Endothelial cell of umbilical vein (primary cell): ENCODE measurements around the gene LTBP1.

ENCODE experiments used
- EZH2 ChIP-seq: IDR thresholded peaks from 2 replicates; pipeline ENCODE4 v1.6.1; 2012; ENCODE audit warnings: borderline replicate concordance, low read depth, mild to moderate bottlenecking, moderate library complexity, low read length, inconsistent platforms; ENCODE audit not compliant: severe bottlenecking
- FOS ChIP-seq: IDR thresholded peaks from 2 replicates; pipeline ENCODE4 v1.6.1; 2011; ENCODE audit warnings: mild to moderate bottlenecking, low read length, moderate library complexity, borderline replicate concordance; ENCODE audit not compliant: insufficient read depth
- MAX ChIP-seq: IDR thresholded peaks from 2 replicates; pipeline ENCODE4 v1.6.1; 2011; ENCODE audit not compliant: insufficient read depth, insufficient read length
- MYC ChIP-seq: IDR thresholded peaks from one replicate; pipeline ENCODE4 v1.6.1; 2011; ENCODE audit warnings: mild to moderate bottlenecking, low read depth, low read length
- POLR2A ChIP-seq: IDR thresholded peaks from 2 replicates; pipeline ENCODE4 v1.6.1; 2012; ENCODE audit warnings: low read depth, mild to moderate bottlenecking, control low read depth, low read length
- TF ChIP-seq, protein P1 (sequence below), 2 donors: IDR thresholded peaks; 1 replicate in 1 of 2; 2 replicates in 1 of 2; pipeline ENCODE4 v1.5.1; 2011; ENCODE audit warnings: low read length in 2 of 2, mild to moderate bottlenecking in 2 of 2, moderate library complexity in 2 of 2, control low read depth in 1 of 2, inconsistent platforms in 1 of 2, low read depth in 1 of 2; ENCODE audit not compliant: insufficient read depth in 1 of 2; ENCODE audit errors: extremely low read depth in 1 of 2

- TF ChIP-seq, protein P1, sequence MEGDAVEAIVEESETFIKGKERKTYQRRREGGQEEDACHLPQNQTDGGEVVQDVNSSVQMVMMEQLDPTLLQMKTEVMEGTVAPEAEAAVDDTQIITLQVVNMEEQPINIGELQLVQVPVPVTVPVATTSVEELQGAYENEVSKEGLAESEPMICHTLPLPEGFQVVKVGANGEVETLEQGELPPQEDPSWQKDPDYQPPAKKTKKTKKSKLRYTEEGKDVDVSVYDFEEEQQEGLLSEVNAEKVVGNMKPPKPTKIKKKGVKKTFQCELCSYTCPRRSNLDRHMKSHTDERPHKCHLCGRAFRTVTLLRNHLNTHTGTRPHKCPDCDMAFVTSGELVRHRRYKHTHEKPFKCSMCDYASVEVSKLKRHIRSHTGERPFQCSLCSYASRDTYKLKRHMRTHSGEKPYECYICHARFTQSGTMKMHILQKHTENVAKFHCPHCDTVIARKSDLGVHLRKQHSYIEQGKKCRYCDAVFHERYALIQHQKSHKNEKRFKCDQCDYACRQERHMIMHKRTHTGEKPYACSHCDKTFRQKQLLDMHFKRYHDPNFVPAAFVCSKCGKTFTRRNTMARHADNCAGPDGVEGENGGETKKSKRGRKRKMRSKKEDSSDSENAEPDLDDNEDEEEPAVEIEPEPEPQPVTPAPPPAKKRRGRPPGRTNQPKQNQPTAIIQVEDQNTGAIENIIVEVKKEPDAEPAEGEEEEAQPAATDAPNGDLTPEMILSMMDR (IDR thresholded peaks at IDR 0.05; ENCODE audit: extremely low read depth in 1 of 2, insufficient read depth in 1 of 2, low read depth in 1 of 2, low read length in 2 of 2) = no peak
- no peak for TF ChIP-seq MAX
- TF ChIP-seq POLR2A = no peak
- no peak for TF ChIP-seq EZH2
- TF ChIP-seq MYC = no peak
- TF ChIP-seq FOS = no peak
Observed at GRCh38 chr2:33225350-33225749, 278.6 kb downstream of the LTBP1 start.
